Progenitor cell of endocrine pancreas (in vitro differentiated cells): Measurements from ENCODE around the gene ANKRD33B. TPM values are rescaled to one million over a fixed set of nuclear protein-coding genes. Genes with fewer than 3 reads are reported as not detected.

Source experiments
- DNase-seq: peaks from one replicate; pipeline ENCODE4 v3.0.0; 2021; ENCODE audit warnings: low spot score; ENCODE audit not compliant: unreplicated experiment
- H3K27ac Mint-ChIP-seq: 2 replicates; pipeline ENCODE4 v1.8.0; 2021; ENCODE audit warnings: mild to moderate bottlenecking, moderate library complexity, mixed read lengths
- H3K27me3 Mint-ChIP-seq: 2 replicates; pipeline ENCODE4 v1.8.0; 2021; ENCODE audit warnings: mixed read lengths
- H3K36me3 Mint-ChIP-seq: 2 replicates; pipeline ENCODE4 v1.8.0; 2022; ENCODE audit warnings: mixed read lengths; ENCODE audit not compliant: insufficient read depth
- H3K4me1 Mint-ChIP-seq: 2 replicates; pipeline ENCODE4 v1.8.0; 2021; ENCODE audit warnings: low read depth, mixed read lengths
- H3K4me3 Mint-ChIP-seq: 2 replicates; pipeline ENCODE4 v1.8.0; 2021; ENCODE audit warnings: low read depth, mild to moderate bottlenecking, moderate library complexity, mixed read lengths
- H3K9me3 Mint-ChIP-seq: 2 replicates; pipeline ENCODE4 v1.8.0; 2021; ENCODE audit warnings: low read depth, mixed read lengths
- total RNA-seq: library from RNA; stranded (reverse); gene quantifications from 2 replicates; pipeline ENCODE4 v1.2.1, GENCODE V29; 2021
- TF ChIP-seq, protein P1 (sequence below): fragments of 200-600 bp; sonication (generic); IDR thresholded peaks from one replicate; pipeline ENCODE4 v1.5.0; 2021; ENCODE audit warnings: antibody characterized with exemption, mild to moderate bottlenecking; ENCODE audit not compliant: unreplicated experiment

Gene ANKRD33B
- total RNA-seq, 1 donor from 2014 or later, result 2.1 TPM

- Mint-ChIP-seq H3K9me3 (peaks cover 9% of the 10 kb centered on the region), H3K27ac (no peak overlapping the region), H3K27me3 (peaks cover 4% of the 10 kb centered on the region), H3K4me1 (peaks cover under 1% of the 10 kb centered on the region), H3K4me3 (no peak overlapping the region), H3K36me3 (peaks cover 2% of the 10 kb centered on the region)
- TF ChIP-seq, protein P1, sequence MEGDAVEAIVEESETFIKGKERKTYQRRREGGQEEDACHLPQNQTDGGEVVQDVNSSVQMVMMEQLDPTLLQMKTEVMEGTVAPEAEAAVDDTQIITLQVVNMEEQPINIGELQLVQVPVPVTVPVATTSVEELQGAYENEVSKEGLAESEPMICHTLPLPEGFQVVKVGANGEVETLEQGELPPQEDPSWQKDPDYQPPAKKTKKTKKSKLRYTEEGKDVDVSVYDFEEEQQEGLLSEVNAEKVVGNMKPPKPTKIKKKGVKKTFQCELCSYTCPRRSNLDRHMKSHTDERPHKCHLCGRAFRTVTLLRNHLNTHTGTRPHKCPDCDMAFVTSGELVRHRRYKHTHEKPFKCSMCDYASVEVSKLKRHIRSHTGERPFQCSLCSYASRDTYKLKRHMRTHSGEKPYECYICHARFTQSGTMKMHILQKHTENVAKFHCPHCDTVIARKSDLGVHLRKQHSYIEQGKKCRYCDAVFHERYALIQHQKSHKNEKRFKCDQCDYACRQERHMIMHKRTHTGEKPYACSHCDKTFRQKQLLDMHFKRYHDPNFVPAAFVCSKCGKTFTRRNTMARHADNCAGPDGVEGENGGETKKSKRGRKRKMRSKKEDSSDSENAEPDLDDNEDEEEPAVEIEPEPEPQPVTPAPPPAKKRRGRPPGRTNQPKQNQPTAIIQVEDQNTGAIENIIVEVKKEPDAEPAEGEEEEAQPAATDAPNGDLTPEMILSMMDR, result no peak
- no peak for DNase-seq
Observed at GRCh38 chr5:10596310-10596703, 32.4 kb downstream of the ANKRD33B start.

GRCh38 chr5:10596886-10597451 lies 33.1 kb downstream of the ANKRD33B start:
- H3K36me3 Mint-ChIP-seq, result peaks cover 2% of the 10 kb centered on the region
- TF ChIP-seq, protein P1, result no peak
- H3K27ac Mint-ChIP-seq, result no peak overlapping the region
- no peaks in the 10 kb centered on the region for H3K4me1 Mint-ChIP-seq
- H3K9me3 Mint-ChIP-seq, result peaks cover 9% of the 10 kb centered on the region
- H3K4me3 Mint-ChIP-seq, result no peak overlapping the region
- DNase-seq, result no peak
- H3K27me3 Mint-ChIP-seq, result peaks cover 4% of the 10 kb centered on the region

DNA sequence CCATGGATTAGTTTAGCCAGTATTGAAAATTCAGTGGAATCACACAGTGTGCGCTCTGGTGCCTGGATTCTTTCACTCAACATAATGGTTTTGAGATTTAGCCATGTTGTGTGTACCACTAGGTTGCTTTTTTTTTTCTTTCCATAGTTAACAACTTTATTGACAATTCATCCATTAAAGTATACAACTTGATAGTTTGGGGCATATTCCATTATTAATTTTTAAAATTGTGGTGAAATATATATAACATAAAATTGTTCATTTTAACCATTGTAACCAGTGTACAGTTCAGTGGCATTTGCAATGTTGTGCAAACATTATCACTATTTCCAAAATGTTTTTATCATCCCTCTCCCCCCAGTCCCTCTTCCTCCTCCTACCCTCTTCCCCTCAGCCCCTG lies 35.2 kb downstream of the ANKRD33B start:
- H3K4me3 Mint-ChIP-seq, result no peak overlapping the region
- TF ChIP-seq, protein P1, result no peak
- peaks cover 2% of the 10 kb centered on the region for H3K36me3 Mint-ChIP-seq
- H3K9me3 Mint-ChIP-seq, result peaks cover 9% of the 10 kb centered on the region
- peaks cover 4% of the 10 kb centered on the region for H3K27me3 Mint-ChIP-seq
- DNase-seq, result no peak
- H3K27ac Mint-ChIP-seq, result no peak overlapping the region
- peaks cover 6% of the 10 kb centered on the region for H3K4me1 Mint-ChIP-seq

- H3K36me3 Mint-ChIP-seq, result peaks cover 2% of the 10 kb centered on the region
- no peak for DNase-seq
- peaks cover 9% of the 10 kb centered on the region for H3K9me3 Mint-ChIP-seq
- H3K27ac Mint-ChIP-seq, result no peak overlapping the region
- TF ChIP-seq, protein P1, result no peak
- H3K27me3 Mint-ChIP-seq, result no peaks in the 10 kb centered on the region
- peaks cover 6% of the 10 kb centered on the region for H3K4me1 Mint-ChIP-seq
- H3K4me3 Mint-ChIP-seq, result no peak overlapping the region
Observed at GRCh38 chr5:10599862-10600284, 36.0 kb downstream of the ANKRD33B start.

DNA sequence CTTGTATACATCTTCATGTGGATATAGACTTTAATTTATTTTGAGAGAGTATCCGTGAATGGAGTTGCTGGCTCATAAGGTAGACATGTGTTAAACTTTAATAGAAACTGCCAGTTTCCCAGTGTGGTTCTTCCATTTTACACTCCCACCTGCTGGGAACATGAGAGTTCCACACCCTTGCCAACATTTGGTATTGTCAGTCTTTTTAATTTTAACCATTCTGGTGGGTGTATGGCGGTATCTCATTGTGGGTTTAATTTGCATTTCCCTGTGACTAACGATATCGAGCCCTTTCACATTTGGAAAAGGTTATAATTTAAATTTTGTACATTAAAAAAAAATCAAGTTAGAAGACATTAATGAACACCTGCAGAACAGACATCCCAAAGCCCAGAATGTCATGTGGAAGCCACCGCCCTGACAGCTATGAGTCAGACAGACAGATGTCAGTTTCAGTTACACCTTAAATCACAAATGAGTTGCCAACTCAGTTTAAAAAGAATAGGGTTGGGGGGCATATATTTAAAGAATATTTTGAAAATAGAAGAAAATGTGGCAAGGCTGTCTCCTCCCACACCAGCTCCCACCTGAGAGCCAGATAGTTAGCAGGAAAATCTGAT lies 36.9 kb downstream of the ANKRD33B start:
- Mint-ChIP-seq H3K4me3 (no peak overlapping the region), H3K27ac (no peak overlapping the region)
- TF ChIP-seq, protein P1, result no peak

More for the DNA sequence above, 36.9 kb downstream of the ANKRD33B start:
- DNase-seq, result no peak
- H3K4me1 Mint-ChIP-seq, result peaks cover 6% of the 10 kb centered on the region
- H3K27me3 Mint-ChIP-seq, result peaks cover under 1% of the 10 kb centered on the region
- H3K36me3 Mint-ChIP-seq, result peaks cover 2% of the 10 kb centered on the region
- peaks cover 9% of the 10 kb centered on the region for H3K9me3 Mint-ChIP-seq
